COLO668 (cell line): ENCODE data around the gene NOTCH1.
"Not testable (repeated sequence)": the region's sequence is repeated elsewhere in the genome, so short reads cannot be mapped to it uniquely, and the experiment has no call there.

Source experiments
- DNase-seq: peaks from one replicate; lab custom pipeline; 2025; ENCODE audit not compliant: unreplicated experiment; lab: John Stamatoyannopoulos, UW

Gene NOTCH1

DNA sequence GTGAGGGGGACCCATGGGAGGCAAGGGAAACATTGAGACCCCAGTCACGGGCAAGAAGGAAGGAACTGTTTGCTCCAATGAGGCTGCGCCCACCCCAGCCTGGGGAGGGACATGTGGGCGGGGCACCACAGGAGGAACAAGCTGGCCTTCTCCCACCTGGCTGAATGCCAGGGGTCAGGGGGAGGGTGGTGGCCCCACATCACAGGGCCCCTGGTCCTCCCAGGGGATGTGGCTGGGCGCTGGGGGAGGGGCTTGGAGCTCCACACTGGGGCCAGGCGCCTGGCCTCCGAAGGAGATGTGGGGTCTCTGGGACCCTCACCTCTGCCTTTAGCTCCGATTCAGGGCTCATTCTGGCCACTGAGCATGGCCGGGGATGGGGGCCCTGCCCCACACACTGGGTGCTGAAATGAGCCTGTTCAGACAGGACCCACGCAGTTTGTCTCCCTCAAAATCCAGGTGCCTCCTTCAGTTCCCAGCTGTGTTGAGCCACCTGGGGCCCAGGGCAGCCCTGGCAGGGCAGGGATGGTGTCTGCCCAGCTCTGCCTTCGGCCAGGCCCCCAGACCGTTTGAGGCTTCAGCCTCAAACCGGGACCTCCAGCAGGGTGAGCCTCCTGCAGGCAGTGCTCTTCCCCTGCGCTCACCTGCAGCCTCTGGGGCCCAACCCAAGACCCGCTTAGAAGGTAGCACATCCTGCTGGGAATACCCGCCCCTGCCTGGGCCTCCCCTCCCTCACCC lies 33.2 kb upstream of the NOTCH1 start:
- DNase-seq = peak; percentile 69

- DNase-seq = no peak
These were observed 32.7 kb upstream of the NOTCH1 start for GRCh38 chr9:136578626-136578914.

- DNase-seq = peak; percentile 24
These were observed 32.2 kb upstream of the NOTCH1 start for GRCh38 chr9:136577941-136578625.

GRCh38 chr9:136576269-136576626 lies 30.4 kb upstream of the NOTCH1 start:
- DNase-seq = no peak

DNA sequence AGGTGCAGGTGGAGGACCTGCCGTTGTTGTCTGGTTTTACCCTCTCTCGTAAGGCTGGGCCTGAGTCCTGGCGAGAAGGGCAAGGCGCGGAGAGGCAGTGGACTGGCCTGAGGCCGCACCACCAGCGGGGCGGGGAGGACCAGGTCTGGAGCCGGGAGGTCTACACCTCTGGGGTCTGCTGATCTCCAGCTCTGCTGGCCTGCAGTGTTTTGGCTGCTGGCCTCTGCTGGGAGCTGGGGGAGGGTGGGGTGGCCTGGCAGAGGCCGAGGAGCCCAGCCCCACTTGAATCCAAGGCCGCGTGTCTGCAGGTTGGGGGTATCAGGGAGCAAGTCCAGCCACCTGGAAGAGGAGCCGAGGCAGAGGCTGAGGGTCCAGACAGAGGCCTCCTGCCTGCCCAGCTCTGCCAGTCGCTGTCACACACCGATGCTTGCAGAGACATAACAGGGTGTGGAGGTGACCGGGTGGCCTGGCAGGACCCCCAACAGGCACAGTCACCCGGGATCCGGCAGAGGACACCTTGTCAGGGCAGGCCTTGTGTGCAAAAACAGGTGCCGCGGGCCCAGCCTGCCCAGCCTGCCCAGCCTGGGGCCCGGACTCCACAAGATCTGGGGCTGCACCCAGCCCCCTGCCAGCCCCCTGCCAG lies 29.9 kb upstream of the NOTCH1 start:
- no peak for DNase-seq

DNA sequence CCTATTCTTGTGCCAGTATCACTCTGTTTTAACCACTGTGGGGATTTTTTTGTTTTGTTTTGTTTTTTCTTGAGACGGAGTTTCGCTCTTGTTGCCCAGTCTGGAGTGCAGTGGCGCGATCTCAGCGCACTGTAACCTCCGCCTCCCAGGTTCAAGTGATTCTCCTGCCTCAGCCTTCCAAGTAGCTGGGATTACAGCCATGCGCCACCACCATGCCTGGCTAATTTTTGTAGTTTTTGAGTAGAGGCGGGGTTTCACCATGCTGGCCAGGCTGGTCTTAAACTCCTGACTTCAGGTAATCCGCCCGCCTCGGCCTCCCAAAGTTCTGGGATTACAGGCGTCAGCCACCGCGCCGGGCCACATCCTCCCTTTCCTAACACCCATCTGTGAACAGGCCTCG lies 28.8 kb upstream of the NOTCH1 start:
- DNase-seq = not testable (repeated sequence)

GRCh38 chr9:136572828-136573625 lies 27.2 kb upstream of the NOTCH1 start:
- no peak for DNase-seq

GRCh38 chr9:136572003-136572827 lies 26.4 kb upstream of the NOTCH1 start:
- no peak for DNase-seq

DNA sequence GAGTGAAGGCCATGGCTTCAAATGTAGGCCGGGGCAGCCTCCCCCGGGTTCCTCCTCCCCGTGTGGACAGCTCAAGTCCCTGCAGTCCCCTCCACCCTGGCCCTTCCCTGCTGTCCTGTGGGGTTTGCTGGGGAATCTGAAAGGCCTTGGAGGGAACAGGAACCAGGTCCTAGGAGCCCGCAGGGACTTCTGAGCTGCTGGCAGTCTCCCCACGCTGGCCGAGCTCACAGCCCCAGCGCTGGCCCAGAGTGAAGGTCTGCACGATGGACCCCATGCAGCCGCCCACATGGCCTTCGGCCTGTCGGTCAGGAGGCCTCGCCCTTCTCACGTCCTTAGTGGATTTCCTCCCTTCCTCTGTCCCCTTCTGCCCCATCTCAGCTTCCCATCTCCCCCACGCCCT lies 25.7 kb upstream of the NOTCH1 start:
- DNase-seq = no peak

DNA sequence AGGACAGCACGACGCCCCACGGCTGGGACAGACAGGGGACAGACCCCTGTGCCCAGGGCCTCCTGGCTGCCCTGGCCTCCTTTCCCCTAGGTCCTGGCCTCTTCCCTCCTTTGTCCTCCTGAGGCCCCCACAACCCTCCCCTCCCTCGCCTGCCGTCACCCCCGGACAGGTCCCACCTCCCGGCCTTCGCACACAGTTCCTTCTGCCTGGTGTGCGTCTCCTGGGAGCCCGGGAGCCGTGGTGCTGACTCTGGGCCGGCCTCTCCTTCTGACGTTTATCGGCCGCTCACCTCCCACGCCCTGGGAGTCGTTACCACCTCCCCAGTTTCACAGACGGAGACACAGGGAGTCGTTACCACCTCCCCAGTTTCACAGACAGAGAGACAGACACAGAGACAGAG lies 25.1 kb upstream of the NOTCH1 start:
- DNase-seq = no peak

DNA sequence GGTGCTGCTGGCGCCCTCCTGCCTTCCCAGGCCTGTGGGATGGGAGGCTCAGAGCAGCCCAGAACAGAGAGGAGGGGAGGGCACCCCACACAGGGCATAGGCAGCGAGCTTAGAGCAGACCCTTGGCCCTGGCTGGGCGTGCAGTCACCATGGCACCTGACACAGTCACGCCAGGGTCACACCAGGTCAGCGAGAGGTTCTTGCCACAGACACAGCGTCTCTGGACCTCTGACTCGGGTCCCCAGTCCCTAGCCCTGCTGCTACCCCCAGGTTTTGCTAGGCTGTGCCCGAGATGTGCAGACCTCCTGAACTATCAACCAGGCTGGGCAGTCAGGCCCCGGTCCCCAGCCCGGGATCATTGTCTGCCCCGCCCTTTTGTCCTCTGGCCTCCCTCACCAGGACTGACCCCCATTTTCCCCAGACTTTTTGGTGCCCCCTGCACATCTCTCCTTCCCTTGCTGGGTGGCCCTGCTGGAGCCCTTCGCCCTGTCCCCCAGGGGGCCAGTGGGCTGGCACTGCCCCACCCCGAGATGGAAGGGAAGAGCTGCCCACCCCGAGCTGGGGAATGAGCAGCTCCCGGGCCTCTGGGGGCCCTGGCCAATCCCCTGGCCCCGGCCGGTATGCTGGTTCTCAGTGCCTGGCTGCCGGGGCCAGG lies 24.5 kb upstream of the NOTCH1 start:
- DNase-seq = no peak

GRCh38 chr9:136569526-136570148 lies 23.8 kb upstream of the NOTCH1 start:
- no peak for DNase-seq

GRCh38 chr9:136568288-136569081 lies 22.6 kb upstream of the NOTCH1 start:
- DNase-seq = no peak

GRCh38 chr9:136567651-136568287 lies 21.9 kb upstream of the NOTCH1 start:
- DNase-seq = no peak

DNA sequence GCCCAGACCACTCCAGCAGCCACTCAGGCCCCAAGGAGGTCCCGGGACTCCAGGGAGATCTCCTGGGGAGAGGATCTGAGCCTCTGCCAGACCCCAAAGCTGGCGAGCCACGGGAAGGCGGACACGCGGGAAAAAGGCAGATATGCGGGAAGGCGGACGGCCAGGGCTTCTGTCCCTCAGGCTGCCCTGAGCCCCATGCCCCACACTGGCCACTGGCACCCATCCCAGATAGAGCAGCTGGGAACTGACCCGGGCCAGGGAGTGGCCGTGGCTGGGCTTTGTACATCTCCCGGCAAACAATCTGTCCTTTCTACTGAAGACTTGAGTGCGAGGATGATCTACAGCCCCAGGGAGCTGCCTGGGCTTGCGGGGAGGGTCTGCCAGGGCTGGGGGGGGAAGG lies 21.1 kb upstream of the NOTCH1 start:
- no peak for DNase-seq

GRCh38 chr9:136566553-136566895 lies 20.7 kb upstream of the NOTCH1 start:
- DNase-seq = no peak

GRCh38 chr9:136565715-136566552 lies 20.1 kb upstream of the NOTCH1 start:
- no peak for DNase-seq
